ENCODE measurements around the gene SLC13A4. TPM values are rescaled to one million over a fixed set of nuclear protein-coding genes. Genes with fewer than 3 reads are reported as not detected.
A peak's percentile ranks its signal among the peaks of the same experiment; 100 is the strongest.

Gene SLC13A4
- polyA plus RNA-seq, 1 experiment, result 0.04 TPM

DNA sequence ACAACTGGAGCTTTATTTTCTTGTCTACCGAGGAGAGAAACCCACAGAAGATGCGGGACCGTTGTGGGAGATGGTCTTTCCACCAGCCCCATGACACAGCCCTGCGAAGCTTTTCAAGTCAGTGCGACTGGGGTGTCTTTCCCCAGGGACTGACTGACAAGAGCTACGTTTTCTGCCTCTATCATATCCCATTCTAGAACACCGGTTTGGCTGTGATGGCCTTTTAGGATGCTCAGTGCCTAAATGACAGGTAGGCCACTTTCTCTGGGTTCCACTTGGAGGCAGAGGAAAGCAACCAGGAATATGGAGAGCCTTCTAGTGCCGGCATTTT, 16.9 kb downstream of the SLC13A4 start:
- no peak for DNase-seq (ENCODE audit: low read depth)
- TF ChIP-seq, protein P1, sequence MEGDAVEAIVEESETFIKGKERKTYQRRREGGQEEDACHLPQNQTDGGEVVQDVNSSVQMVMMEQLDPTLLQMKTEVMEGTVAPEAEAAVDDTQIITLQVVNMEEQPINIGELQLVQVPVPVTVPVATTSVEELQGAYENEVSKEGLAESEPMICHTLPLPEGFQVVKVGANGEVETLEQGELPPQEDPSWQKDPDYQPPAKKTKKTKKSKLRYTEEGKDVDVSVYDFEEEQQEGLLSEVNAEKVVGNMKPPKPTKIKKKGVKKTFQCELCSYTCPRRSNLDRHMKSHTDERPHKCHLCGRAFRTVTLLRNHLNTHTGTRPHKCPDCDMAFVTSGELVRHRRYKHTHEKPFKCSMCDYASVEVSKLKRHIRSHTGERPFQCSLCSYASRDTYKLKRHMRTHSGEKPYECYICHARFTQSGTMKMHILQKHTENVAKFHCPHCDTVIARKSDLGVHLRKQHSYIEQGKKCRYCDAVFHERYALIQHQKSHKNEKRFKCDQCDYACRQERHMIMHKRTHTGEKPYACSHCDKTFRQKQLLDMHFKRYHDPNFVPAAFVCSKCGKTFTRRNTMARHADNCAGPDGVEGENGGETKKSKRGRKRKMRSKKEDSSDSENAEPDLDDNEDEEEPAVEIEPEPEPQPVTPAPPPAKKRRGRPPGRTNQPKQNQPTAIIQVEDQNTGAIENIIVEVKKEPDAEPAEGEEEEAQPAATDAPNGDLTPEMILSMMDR (IDR thresholded peaks at IDR 0.05; ENCODE audit: insufficient read depth, low read depth, low read length), result no peak
- CTCF ChIA-PET, result interaction anchor here (0.8 to 3.2 kb wide), 12 partner anchors 10 to 63 kb away, joined by 3 to 16 read pairs (median 4); no protein-coding TSS in a partner anchor
- Histone ChIP-seq H3K36me3 (ENCODE audit: control insufficient read depth, insufficient read depth, low read length) (no peaks in the 10 kb centered on the region), H3K4me3 (ENCODE audit: low read depth, low read length) (no peak overlapping the region), H3K27me3 (ENCODE audit: control insufficient read depth, insufficient read depth, low read length) (no peaks in the 10 kb centered on the region)
- POLR2A ChIA-PET, result no interaction called here

DNA sequence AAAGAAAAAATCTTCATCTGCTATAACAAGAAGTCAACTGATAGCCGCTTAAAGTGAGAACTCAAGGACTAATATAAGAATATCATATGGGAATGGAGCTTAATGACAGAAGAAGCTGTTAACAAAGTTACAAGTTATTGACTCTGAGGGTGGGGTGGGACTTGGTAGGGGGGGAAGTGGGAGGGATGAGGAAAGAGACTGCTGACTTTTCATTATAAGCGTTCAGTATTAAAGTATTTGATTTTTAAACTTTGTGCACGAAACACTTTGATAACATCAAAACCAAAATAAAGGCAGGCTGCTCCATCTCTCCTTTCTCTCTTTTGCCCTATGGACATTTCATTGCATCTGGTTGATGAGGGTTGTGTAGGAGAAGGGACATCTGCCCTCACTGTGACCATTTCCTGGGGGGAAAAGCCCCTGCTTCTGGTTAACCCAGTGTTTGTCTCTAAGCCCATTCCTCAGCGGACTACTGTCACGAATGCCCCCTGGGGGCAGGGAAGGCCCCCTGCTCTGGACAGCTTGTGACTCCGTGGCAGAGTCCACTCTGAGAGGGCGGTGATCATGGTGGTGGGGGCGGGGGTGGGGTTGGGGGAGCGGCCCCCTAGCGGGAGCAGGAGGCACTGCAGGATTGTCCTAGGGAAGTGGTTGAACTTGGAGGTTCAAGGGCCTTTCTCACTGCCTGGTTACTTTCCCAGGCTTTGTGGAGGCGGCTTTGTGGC, 17.4 kb downstream of the SLC13A4 start:
- no peak overlapping the region for H3K4me3 ChIP-seq (ENCODE audit: low read depth, low read length)

DNA sequence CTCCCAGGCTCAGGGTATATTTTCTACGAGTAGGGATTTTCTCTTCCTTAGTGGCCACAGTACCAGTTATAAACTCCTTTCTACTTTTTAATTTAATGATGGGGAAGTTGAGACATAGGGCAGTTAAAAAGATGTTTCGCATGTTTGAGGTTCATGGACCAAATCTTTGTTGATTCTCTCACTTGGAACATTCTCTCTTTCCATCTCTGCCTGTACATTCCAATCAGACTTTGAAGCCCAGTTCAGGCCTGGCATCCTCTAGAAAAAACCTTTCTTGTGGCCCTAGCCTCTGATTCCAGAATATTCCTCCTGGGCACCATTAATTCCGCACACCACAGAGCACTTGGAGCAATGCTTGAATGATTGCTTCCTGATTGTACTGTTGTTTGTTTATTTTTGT, 18.5 kb downstream of the SLC13A4 start:
- POLR2A ChIA-PET, result no interaction called here
- CTCF ChIA-PET, result interaction anchor here (0.6 to 2.0 kb wide), 4 partner anchors 12 to 1076 kb away, joined by 3 to 7 read pairs (median 4); no protein-coding TSS in a partner anchor
- H3K27me3 ChIP-seq (ENCODE audit: control insufficient read depth, insufficient read depth, low read length), result no peaks in the 10 kb centered on the region
- no peak overlapping the region for H3K4me3 ChIP-seq (ENCODE audit: low read depth, low read length)
- TF ChIP-seq, protein P1 (IDR thresholded peaks at IDR 0.05; ENCODE audit: insufficient read depth, low read depth, low read length), result no peak
- no peaks in the 10 kb centered on the region for H3K36me3 ChIP-seq (ENCODE audit: control insufficient read depth, insufficient read depth, low read length)
- no peak for DNase-seq (ENCODE audit: low read depth)

More for the DNA sequence above, 17.4 kb downstream of the SLC13A4 start:
- no peak for DNase-seq (ENCODE audit: low read depth)
- ChIA-PET POLR2A (no interaction called here), CTCF (interaction anchor here (0.6 to 3.2 kb wide), 15 partner anchors 10 to 1077 kb away, joined by 3 to 16 read pairs (median 4); no protein-coding TSS in a partner anchor)
- Histone ChIP-seq H3K36me3 (ENCODE audit: control insufficient read depth, insufficient read depth, low read length) (no peaks in the 10 kb centered on the region), H3K27me3 (ENCODE audit: control insufficient read depth, insufficient read depth, low read length) (no peaks in the 10 kb centered on the region)
- TF ChIP-seq, protein P1 (IDR thresholded peaks at IDR 0.05; ENCODE audit: insufficient read depth, low read depth, low read length), result peak; percentile 65

DNA sequence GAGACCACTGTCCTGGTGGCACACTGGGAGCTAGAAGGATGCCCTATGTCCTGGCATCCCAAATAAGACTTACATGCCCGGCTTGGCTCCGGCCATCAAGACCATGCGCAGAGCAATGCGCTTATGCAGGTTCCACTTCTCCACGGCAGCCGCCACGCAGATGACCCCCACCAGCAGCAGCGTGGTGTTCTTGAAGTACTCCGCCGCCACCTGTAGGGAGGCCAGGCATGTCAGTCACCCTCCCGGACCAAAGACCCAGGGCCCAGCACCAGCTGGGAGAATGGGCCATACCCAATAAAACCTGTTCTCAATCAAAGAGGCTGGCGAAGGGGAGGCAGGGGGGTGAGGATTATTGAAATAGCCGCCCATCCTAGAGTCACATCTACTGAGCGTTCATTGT, 19.9 kb downstream of the SLC13A4 start:
- ChIA-PET CTCF (interaction anchor here (1.7 kb wide), 1 partner anchor 9 kb away, joined by 3 read pairs; no protein-coding TSS in a partner anchor), POLR2A (no interaction called here)
- Histone ChIP-seq H3K27me3 (ENCODE audit: control insufficient read depth, insufficient read depth, low read length) (no peaks in the 10 kb centered on the region), H3K36me3 (ENCODE audit: control insufficient read depth, insufficient read depth, low read length) (no peaks in the 10 kb centered on the region), H3K4me3 (ENCODE audit: low read depth, low read length) (no peak overlapping the region)
- DNase-seq (ENCODE audit: low read depth), result no peak
- TF ChIP-seq, protein P1 (IDR thresholded peaks at IDR 0.05; ENCODE audit: insufficient read depth, low read depth, low read length), result no peak

DNA sequence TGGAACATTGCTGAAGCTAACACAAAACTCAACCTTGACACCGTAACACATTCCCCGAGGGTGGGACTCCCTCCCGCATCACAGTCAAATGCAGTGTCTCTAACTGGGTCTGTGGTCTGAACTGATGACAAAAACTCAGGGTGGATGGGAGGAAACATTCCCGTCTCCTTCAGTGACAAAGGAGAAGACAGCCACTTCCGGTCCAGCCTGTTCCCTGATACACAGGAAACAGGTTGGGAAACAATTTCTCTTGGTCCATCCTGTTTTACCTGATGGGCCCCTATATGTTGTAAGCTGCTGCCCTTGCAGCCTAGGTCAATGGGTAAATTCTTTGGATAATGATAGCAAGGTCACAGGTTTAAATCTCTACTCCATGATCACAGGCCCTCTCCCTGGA, 20.4 kb downstream of the SLC13A4 start:
- POLR2A ChIA-PET, result no interaction called here
- CTCF ChIA-PET, result interaction anchor here (1.7 kb wide), 1 partner anchor 9 kb away, joined by 3 read pairs; no protein-coding TSS in a partner anchor

More for the DNA sequence above, 20.4 kb downstream of the SLC13A4 start:
- Histone ChIP-seq H3K4me3 (ENCODE audit: low read depth, low read length) (no peak overlapping the region), H3K36me3 (ENCODE audit: control insufficient read depth, insufficient read depth, low read length) (no peaks in the 10 kb centered on the region), H3K27me3 (ENCODE audit: control insufficient read depth, insufficient read depth, low read length) (no peaks in the 10 kb centered on the region)
- TF ChIP-seq, protein P1 (IDR thresholded peaks at IDR 0.05; ENCODE audit: insufficient read depth, low read depth, low read length), result no peak
- no peak for DNase-seq (ENCODE audit: low read depth)
